Activated B cell treated with CpG ODN at 0.5 μM for 24 hours (primary cell): ENCODE results near the gene ICE1. TPM values are rescaled to one million over a fixed set of nuclear protein-coding genes. Genes with fewer than 3 reads are reported as not detected.

ENCODE experiments used
- ATAC-seq: fragments of 200-7000 bp; cut with Tn5 transposase; one replicate; pipeline ENCODE4 v1.10.0; 2021; ENCODE audit warnings: low read depth, mild to moderate bottlenecking, moderate library complexity
- CTCF ChIA-PET: fragments of 350-600 bp; sonication (Branson Sonifier 250); formaldehyde crosslinking; loops from one replicate; lab custom pipeline; 2021; ENCODE audit warnings: antibody characterized with exemption; lab: Charles Lee
- POLR2A ChIA-PET: fragments of 350-600 bp; sonication (Branson Sonifier 250); formaldehyde crosslinking; loops from one replicate; lab custom pipeline; 2021; ENCODE audit warnings: antibody characterized with exemption; lab: Charles Lee
- DNase-seq: peaks from one replicate; pipeline ENCODE4 v3.0.0; 2022
- H3K27ac Mint-ChIP-seq: one replicate; pipeline ENCODE4 v1.8.0; 2020; ENCODE audit warnings: mixed read lengths
- H3K27me3 Mint-ChIP-seq: one replicate; pipeline ENCODE4 v1.8.0; 2021; ENCODE audit warnings: mixed read lengths
- H3K36me3 Mint-ChIP-seq: one replicate; pipeline ENCODE4 v1.8.0; 2021; ENCODE audit warnings: low read depth, mixed read lengths
- H3K4me1 Mint-ChIP-seq: one replicate; pipeline ENCODE4 v1.8.0; 2021; ENCODE audit warnings: mixed read lengths
- H3K4me3 Mint-ChIP-seq: one replicate; pipeline ENCODE4 v1.8.0; 2020; ENCODE audit warnings: mild to moderate bottlenecking, mixed read lengths
- H3K9me3 Mint-ChIP-seq: one replicate; pipeline ENCODE4 v1.8.0; 2020; ENCODE audit warnings: mixed read lengths
- CTCF ChIP-seq: fragments of 200-600 bp; IDR thresholded peaks from one replicate; pipeline ENCODE4 v1.8.0; 2022; ENCODE audit warnings: antibody characterized with exemption, mild to moderate bottlenecking
- intact Hi-C: fragments of 100-400 bp; cut with micrococcal nuclease; formaldehyde crosslinking; loops from one replicate; pipeline ENCODE4 v1.15.1; 2024
- total RNA-seq: library from RNA; stranded (reverse); gene quantifications from 2 replicates; pipeline ENCODE4 v1.2.3, GENCODE V29; 2022

Gene ICE1
- 32.7 and 36.8 TPM in 2 replicates for total RNA-seq

GRCh38 chr5:5421961-5422818 lies at the start of gene ICE1:
ICE1 (plus strand) TSS chr5:5422677; CDS start chr5:5422916, 239 bp downstream.
- ATAC-seq = peak; percentile 87
- Mint-ChIP-seq H3K4me1 (peaks cover 15% of the 10 kb centered on the region), H3K9me3 (no peaks in the 10 kb centered on the region), H3K27me3 (no peaks in the 10 kb centered on the region), H3K36me3 (peaks cover 13% of the 10 kb centered on the region), H3K4me3 (peak within 1 kb of the TSS; percentile 96), H3K27ac (peak within 1 kb of the TSS; percentile 95)
- POLR2A ChIA-PET = interaction anchor here (0.6 to 2.2 kb wide), 8 partner anchors 10 to 1314 kb away, joined by 3 to 19 read pairs (median 4); partner anchors contain the start of genes MED10, NSUN2, SRD5A1 and TENT4A
- CTCF ChIA-PET = interaction anchor here (2.1 kb wide), 1 partner anchor 75 kb away, joined by 4 read pairs; no protein-coding TSS in a partner anchor
- peak; percentile 92 for DNase-seq
- intact Hi-C loops = loop anchor here (1.0 to 5.0 kb wide), 8 partner anchors 73 to 1315 kb away; partner anchors contain the start of genes MED10, NSUN2 and SRD5A1
- no peak for TF ChIP-seq CTCF

DNA sequence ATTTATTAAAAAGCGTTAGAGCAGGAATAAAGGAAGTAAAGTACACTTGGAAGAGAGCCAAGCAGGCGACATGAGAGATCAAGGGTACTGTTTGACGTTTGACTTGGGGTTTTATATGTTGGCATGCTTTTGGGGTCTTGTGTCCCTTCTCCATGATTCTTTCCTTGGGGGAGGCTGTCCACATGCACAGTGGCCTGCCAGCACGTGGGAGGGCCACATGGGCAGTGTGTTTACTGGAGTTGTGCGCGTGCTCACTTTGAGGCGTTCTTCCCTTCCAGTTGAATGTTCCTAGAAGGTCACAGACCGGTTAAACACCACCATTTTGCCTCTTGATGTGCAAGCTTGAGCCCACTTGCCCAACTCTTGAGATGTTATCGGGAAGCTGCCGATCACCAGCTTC lies 49.5 kb upstream of the ICE1 start:
- H3K36me3 Mint-ChIP-seq = no peaks in the 10 kb centered on the region
- H3K27ac Mint-ChIP-seq = no peak overlapping the region
- no peak for DNase-seq
- POLR2A ChIA-PET = no interaction called here
- no peak for TF ChIP-seq CTCF
- intact Hi-C loops = no loop called here
- no peak overlapping the region for H3K4me3 Mint-ChIP-seq
- no peak for ATAC-seq
- no peaks in the 10 kb centered on the region for H3K4me1 Mint-ChIP-seq
- no peaks in the 10 kb centered on the region for H3K9me3 Mint-ChIP-seq
- CTCF ChIA-PET = no interaction called here
- no peaks in the 10 kb centered on the region for H3K27me3 Mint-ChIP-seq

GRCh38 chr5:5373351-5373989 lies 49.0 kb upstream of the ICE1 start:
- Mint-ChIP-seq H3K36me3 (no peaks in the 10 kb centered on the region), H3K27ac (no peak overlapping the region), H3K9me3 (no peaks in the 10 kb centered on the region), H3K4me3 (no peak overlapping the region), H3K4me1 (no peaks in the 10 kb centered on the region), H3K27me3 (no peaks in the 10 kb centered on the region)
- CTCF ChIA-PET = no interaction called here
- POLR2A ChIA-PET = no interaction called here
- TF ChIP-seq CTCF = no peak
- DNase-seq = no peak
- no peak for ATAC-seq
- intact Hi-C loops = no loop called here

GRCh38 chr5:5374009-5374715 lies 48.3 kb upstream of the ICE1 start:
- H3K27ac Mint-ChIP-seq = no peak overlapping the region
- no peak for DNase-seq
- no peaks in the 10 kb centered on the region for H3K9me3 Mint-ChIP-seq
- H3K36me3 Mint-ChIP-seq = no peaks in the 10 kb centered on the region
- no peak for ATAC-seq
- ChIA-PET POLR2A (no interaction called here), CTCF (no interaction called here)
- no peak overlapping the region for H3K4me3 Mint-ChIP-seq
- H3K27me3 Mint-ChIP-seq = no peaks in the 10 kb centered on the region
- no peak for TF ChIP-seq CTCF
- intact Hi-C loops = no loop called here
- no peaks in the 10 kb centered on the region for H3K4me1 Mint-ChIP-seq

DNA sequence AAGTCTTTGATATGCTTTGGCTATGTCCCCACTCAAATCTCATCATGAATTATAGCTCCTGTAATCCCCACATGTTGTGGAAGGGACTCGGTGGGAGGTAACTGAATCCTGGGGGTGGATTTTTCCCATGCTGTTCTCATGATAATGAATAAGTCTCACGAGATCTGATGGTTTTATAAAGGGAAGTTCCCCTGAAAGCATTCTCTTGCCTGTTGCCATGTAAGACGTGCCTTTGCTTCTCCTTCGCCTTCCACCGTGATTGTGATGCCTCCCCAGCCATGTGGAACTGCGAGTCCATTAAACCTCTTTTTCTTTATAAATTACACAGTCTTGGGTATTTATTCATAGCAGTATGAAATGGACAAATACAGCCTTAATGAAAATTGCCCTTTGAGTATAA lies 44.7 kb upstream of the ICE1 start:
- Mint-ChIP-seq H3K27me3 (no peaks in the 10 kb centered on the region), H3K9me3 (no peaks in the 10 kb centered on the region), H3K4me3 (no peak overlapping the region), H3K4me1 (no peaks in the 10 kb centered on the region), H3K36me3 (no peaks in the 10 kb centered on the region), H3K27ac (no peak overlapping the region)
- DNase-seq (no peak), ATAC-seq (no peak)
- intact Hi-C loops = no loop called here
- CTCF ChIA-PET = no interaction called here
- TF ChIP-seq CTCF = no peak
- POLR2A ChIA-PET = no interaction called here
